ENCODE results near the gene REEP2. TPM values are rescaled to one million over a fixed set of nuclear protein-coding genes. Genes with fewer than 3 reads are reported as not detected.

The REEP2 gene
- total and polyA plus RNA-seq, 2 experiments from 2014 or later, result 5.0 to 8.6 TPM

- Histone ChIP-seq H3K27ac (no peak overlapping the region; the same call in 1 of the 2 replicates), H3F3A (ENCODE audit: insufficient read depth) (peaks cover 51% of the 10 kb centered on the region), H3K9me3 (ENCODE audit: low read depth) (no peaks in the 10 kb centered on the region), H3K36me3 (ENCODE audit: low read depth) (peaks cover 22% of the 10 kb centered on the region; the same call in 1 of the 2 replicates), H3K9ac (peak overlapping the region; percentile 90), H3K4me1 (ENCODE audit: insufficient read depth) (peaks cover 27% of the 10 kb centered on the region), H4K20me1 (ENCODE audit: insufficient read depth) (peaks cover 20% of the 10 kb centered on the region), H3K27me3 (replicated peaks; ENCODE audit: insufficient read depth) (no peaks in the 10 kb centered on the region), H2AFZ (no peak overlapping the region), H3K4me3 (peak overlapping the region; percentile 85), H3K79me2 (ENCODE audit: insufficient read depth) (peaks cover 37% of the 10 kb centered on the region), H3K9me2 (ENCODE audit: insufficient read depth) (no peaks in the 10 kb centered on the region), H3K4me2 (ENCODE audit: unreplicated experiment) (peak overlapping the region; percentile 81)
- in situ Hi-C loops (cut with MboI), result no loop called here
- TF ChIP-seq EZH2 (IDR thresholded peaks at IDR 0.05; ENCODE audit: insufficient read depth, poor library complexity, severe bottlenecking) (no peak), EZH2phosphoT487 (IDR thresholded peaks at IDR 0.05; ENCODE audit: insufficient read depth, low read depth) (no peak)
- WGBS, 2 experiments (ENCODE audit: low coverage in 1 of 2, low lambda C conversion rate in 2 of 2, missing lambda C conversion rate in 2 of 2), result 92% methylated on average over 44 to 45 of the region's 45 CpGs
- peak; percentile 34 for DNase-seq
Measured at GRCh38 chr5:138466900-138467710, 28.2 kb downstream of the REEP2 start.

GRCh38 chr5:138467711-138468132, 28.9 kb downstream of the REEP2 start:
- no peak for DNase-seq
- 95 to 97% methylated on average over 11 to 14 of the region's 14 CpGs for WGBS, 2 experiments (ENCODE audit: low coverage in 1 of 2, low lambda C conversion rate in 2 of 2, missing lambda C conversion rate in 2 of 2)
- Histone ChIP-seq H3K4me2 (ENCODE audit: unreplicated experiment) (peak overlapping the region; percentile 81), H3K9me3 (ENCODE audit: low read depth) (no peaks in the 10 kb centered on the region), H3K27me3 (replicated peaks; ENCODE audit: insufficient read depth) (no peaks in the 10 kb centered on the region), H2AFZ (no peak overlapping the region), H3K4me3 (peak overlapping the region; percentile 85), H3K36me3 (ENCODE audit: low read depth) (peaks cover 22% of the 10 kb centered on the region; the same call in 1 of the 2 replicates), H3F3A (ENCODE audit: insufficient read depth) (peaks cover 51% of the 10 kb centered on the region), H4K20me1 (ENCODE audit: insufficient read depth) (peaks cover 20% of the 10 kb centered on the region), H3K9ac (peak overlapping the region; percentile 90), H3K4me1 (ENCODE audit: insufficient read depth) (peaks cover 27% of the 10 kb centered on the region), H3K27ac (no peak overlapping the region), H3K79me2 (ENCODE audit: insufficient read depth) (peaks cover 37% of the 10 kb centered on the region), H3K9me2 (ENCODE audit: insufficient read depth) (no peaks in the 10 kb centered on the region)
- in situ Hi-C loops (cut with MboI), result no loop called here
- TF ChIP-seq EZH2 (IDR thresholded peaks at IDR 0.05; ENCODE audit: insufficient read depth, poor library complexity, severe bottlenecking), result no peak
- TF ChIP-seq EZH2phosphoT487 (IDR thresholded peaks at IDR 0.05; ENCODE audit: insufficient read depth, low read depth), result no peak

- WGBS, 2 experiments (ENCODE audit: low coverage in 1 of 2, low lambda C conversion rate in 2 of 2, missing lambda C conversion rate in 2 of 2), result 85 to 91% methylated on average over 7 of the region's 7 CpGs
- H3K36me3 ChIP-seq (ENCODE audit: low read depth), result peaks cover 22% of the 10 kb centered on the region; the same call in 1 of the 2 replicates
- no peaks in the 10 kb centered on the region for H3K27me3 ChIP-seq (replicated peaks; ENCODE audit: insufficient read depth)
- H3K27ac ChIP-seq, result no peak overlapping the region
- peaks cover 24% of the 10 kb centered on the region for H3K4me1 ChIP-seq (ENCODE audit: insufficient read depth)
- peak; percentile 31 for DNase-seq
- peaks cover 51% of the 10 kb centered on the region for H3F3A ChIP-seq (ENCODE audit: insufficient read depth)
- H3K9ac ChIP-seq, result peak overlapping the region; percentile 90
- peak overlapping the region; percentile 85 for H3K4me3 ChIP-seq
- peaks cover 20% of the 10 kb centered on the region for H4K20me1 ChIP-seq (ENCODE audit: insufficient read depth)
- H3K9me3 ChIP-seq (ENCODE audit: low read depth), result no peaks in the 10 kb centered on the region
- peaks cover 37% of the 10 kb centered on the region for H3K79me2 ChIP-seq (ENCODE audit: insufficient read depth)
- peak overlapping the region; percentile 81 for H3K4me2 ChIP-seq (ENCODE audit: unreplicated experiment)
- H2AFZ ChIP-seq, result no peak overlapping the region
- in situ Hi-C loops (cut with MboI), result no loop called here
- no peak for TF ChIP-seq EZH2 (IDR thresholded peaks at IDR 0.05; ENCODE audit: insufficient read depth, poor library complexity, severe bottlenecking)
- H3K9me2 ChIP-seq (ENCODE audit: insufficient read depth), result no peaks in the 10 kb centered on the region
Measured at GRCh38 chr5:138468133-138468965, 29.5 kb downstream of the REEP2 start.

- Histone ChIP-seq H3K9ac (peak overlapping the region; percentile 90), H3K36me3 (ENCODE audit: low read depth) (peaks cover 22% of the 10 kb centered on the region; the same call in 1 of the 2 replicates), H3K27me3 (replicated peaks; ENCODE audit: insufficient read depth) (no peaks in the 10 kb centered on the region), H3K27ac (peak overlapping the region; percentile 9), H3K79me2 (ENCODE audit: insufficient read depth) (peaks cover 37% of the 10 kb centered on the region), H3K9me2 (ENCODE audit: insufficient read depth) (no peaks in the 10 kb centered on the region), H3K4me1 (ENCODE audit: insufficient read depth) (peaks cover 21% of the 10 kb centered on the region), H3F3A (ENCODE audit: insufficient read depth) (peaks cover 51% of the 10 kb centered on the region), H3K4me3 (peak overlapping the region; percentile 85), H3K9me3 (ENCODE audit: low read depth) (no peaks in the 10 kb centered on the region), H2AFZ (no peak overlapping the region), H4K20me1 (ENCODE audit: insufficient read depth) (peaks cover 20% of the 10 kb centered on the region), H3K4me2 (ENCODE audit: unreplicated experiment) (peak overlapping the region; percentile 81)
- in situ Hi-C loops (cut with MboI), result no loop called here
- WGBS, 2 experiments (ENCODE audit: low coverage in 1 of 2, low lambda C conversion rate in 2 of 2, missing lambda C conversion rate in 2 of 2), result 81 to 85% methylated on average over 8 of the region's 8 CpGs
- peak; percentile 31 for DNase-seq
- TF ChIP-seq EZH2 (IDR thresholded peaks at IDR 0.05; ENCODE audit: insufficient read depth, poor library complexity, severe bottlenecking), result no peak
- no peak for TF ChIP-seq EZH2phosphoT487 (IDR thresholded peaks at IDR 0.05; ENCODE audit: insufficient read depth, low read depth)
Measured at GRCh38 chr5:138468966-138469539, 30.2 kb downstream of the REEP2 start.
